C4-2B (cell line): ENCODE results near the gene UBN2.
"Not testable (repeated sequence)": the region's sequence is repeated elsewhere in the genome, so short reads cannot be mapped to it uniquely, and the experiment has no call there.

Experiments
- H3K27ac ChIP-seq: fragments of 450-650 bp; 2 replicates; pipeline ENCODE4 v1.5.1; 2017
- ZFX ChIP-seq: fragments of 450-650 bp; IDR thresholded peaks from 2 replicates; pipeline ENCODE4 v1.6.1; 2017
- TF ChIP-seq, protein P1 (sequence below): fragments of 450-650 bp; conservative IDR thresholded peaks from 2 replicates; pipeline ENCODE4 v1.5.1; 2017; ENCODE audit warnings: mild to moderate bottlenecking

UBN2 gene

GRCh38 chr7:139192014-139192706 is 38.9 kb upstream of the UBN2 start:
- no peak for TF ChIP-seq ZFX
- TF ChIP-seq, protein P1, sequence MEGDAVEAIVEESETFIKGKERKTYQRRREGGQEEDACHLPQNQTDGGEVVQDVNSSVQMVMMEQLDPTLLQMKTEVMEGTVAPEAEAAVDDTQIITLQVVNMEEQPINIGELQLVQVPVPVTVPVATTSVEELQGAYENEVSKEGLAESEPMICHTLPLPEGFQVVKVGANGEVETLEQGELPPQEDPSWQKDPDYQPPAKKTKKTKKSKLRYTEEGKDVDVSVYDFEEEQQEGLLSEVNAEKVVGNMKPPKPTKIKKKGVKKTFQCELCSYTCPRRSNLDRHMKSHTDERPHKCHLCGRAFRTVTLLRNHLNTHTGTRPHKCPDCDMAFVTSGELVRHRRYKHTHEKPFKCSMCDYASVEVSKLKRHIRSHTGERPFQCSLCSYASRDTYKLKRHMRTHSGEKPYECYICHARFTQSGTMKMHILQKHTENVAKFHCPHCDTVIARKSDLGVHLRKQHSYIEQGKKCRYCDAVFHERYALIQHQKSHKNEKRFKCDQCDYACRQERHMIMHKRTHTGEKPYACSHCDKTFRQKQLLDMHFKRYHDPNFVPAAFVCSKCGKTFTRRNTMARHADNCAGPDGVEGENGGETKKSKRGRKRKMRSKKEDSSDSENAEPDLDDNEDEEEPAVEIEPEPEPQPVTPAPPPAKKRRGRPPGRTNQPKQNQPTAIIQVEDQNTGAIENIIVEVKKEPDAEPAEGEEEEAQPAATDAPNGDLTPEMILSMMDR = no peak

GRCh38 chr7:139200382-139200781 is 30.7 kb upstream of the UBN2 start:
- TF ChIP-seq, protein P1 = no peak
- no peak for TF ChIP-seq ZFX
- no peak overlapping the region for H3K27ac ChIP-seq

More at GRCh38 chr7:139192014-139192706, 38.9 kb upstream of the UBN2 start:
- H3K27ac ChIP-seq = no peak overlapping the region

DNA sequence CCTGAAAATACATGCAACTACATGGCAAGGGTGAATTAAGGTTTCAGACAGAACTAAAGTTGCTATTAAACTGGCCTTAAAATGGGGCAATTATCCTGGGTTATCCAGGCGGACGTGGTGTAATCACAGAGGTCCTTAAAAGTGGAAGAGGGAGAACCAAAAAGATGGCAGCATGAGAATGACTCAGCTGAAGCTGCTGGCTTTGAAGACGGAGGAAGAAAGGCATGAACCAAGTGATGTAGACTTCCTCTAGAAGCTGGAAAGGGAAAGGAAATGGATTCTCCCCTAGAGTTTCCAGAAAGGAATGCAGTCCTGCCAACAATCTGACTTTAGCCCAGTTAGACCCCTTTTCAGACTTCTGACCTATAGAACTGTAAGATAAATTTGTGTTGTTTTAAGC is 27.0 kb upstream of the UBN2 start:
- TF ChIP-seq, protein P1 = no peak
- TF ChIP-seq ZFX = no peak
- H3K27ac ChIP-seq = no peak overlapping the region

- TF ChIP-seq, protein P1 = no peak
- TF ChIP-seq ZFX = no peak
- no peak overlapping the region for H3K27ac ChIP-seq
These were observed 25.2 kb upstream of the UBN2 start for GRCh38 chr7:139205843-139206242.

DNA sequence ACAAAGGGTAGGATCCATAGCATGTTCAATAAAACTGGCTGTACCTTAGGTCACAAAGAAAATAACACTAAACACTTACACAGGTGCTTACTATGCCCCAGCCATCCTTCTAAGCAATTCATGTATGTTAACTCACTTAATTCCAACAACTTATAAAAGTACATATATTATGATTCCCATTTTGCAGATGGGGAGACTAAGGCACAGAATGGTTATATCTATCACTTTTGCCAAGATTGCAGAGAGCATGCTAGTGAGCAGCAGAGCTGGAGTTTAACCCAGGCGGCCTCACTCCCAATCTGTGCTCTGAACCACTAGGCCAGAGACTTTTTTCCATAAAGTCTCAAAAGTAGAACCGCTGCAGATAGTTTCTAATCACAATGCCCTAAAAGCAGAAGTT is 18.9 kb upstream of the UBN2 start:
- TF ChIP-seq, protein P1 = no peak
- TF ChIP-seq ZFX = no peak
- H3K27ac ChIP-seq = no peak overlapping the region

DNA sequence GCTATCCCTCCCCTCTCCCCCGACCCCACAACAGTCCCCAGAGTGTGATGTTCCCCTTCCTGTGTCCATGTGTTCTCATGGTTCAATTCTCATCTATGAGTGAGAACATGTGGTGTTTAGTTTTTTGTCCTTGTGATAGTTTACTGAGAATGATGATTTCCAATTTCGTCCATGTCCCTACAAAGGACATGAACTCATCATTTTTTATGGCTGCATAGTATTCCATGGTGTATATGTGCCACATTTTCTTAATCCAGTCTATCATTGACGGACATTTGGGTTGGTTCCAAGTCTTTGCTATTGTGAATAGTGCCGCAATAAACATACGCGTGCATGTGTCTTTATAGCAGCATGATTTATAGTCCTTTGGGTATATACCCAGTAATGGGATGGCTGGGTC is 17.5 kb upstream of the UBN2 start:
- not testable (repeated sequence) for H3K27ac ChIP-seq

DNA sequence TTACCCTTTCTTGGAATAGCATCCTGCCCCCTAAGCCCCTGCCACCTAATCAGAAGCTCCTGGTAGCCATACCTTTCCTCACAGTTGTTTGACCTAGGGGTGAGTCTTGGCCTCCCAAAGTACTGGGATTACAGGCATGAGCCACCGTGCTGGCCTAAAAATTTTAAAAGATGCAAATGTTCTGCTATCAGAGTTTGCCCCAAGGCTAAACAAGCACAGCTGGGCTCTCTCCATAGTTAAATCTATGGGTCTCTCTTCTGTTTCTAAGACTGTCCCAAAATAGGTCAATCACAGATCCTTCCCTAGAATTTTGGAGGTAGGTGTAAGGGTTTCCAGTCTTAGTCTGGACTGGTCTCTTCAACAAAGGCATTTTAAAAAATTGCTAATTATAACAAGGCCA is 12.9 kb upstream of the UBN2 start:
- TF ChIP-seq, protein P1 = no peak
- TF ChIP-seq ZFX = no peak

DNA sequence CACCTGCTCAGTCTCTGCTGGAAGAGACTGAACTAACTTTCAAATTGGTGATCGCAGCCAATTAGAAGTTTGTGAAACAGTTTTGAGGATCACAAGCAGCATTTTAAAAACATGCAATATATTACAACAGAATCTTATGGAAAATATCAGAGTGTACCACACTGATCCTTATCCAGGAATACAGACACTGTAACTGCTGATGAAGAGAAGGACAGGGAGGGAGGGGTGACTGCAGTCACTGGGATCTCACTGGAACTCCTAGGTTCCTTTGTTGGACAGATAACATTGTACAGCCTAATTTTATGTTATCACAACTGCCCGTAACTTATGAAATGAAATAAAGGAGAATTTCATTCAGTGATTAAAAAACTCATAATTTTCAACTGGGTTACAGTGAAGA is 6.8 kb upstream of the UBN2 start:
- TF ChIP-seq ZFX = no peak
- TF ChIP-seq, protein P1 = no peak
- H3K27ac ChIP-seq = no peak overlapping the region

More for the DNA sequence above, 12.9 kb upstream of the UBN2 start:
- no peak overlapping the region for H3K27ac ChIP-seq

- not testable (repeated sequence) for H3K27ac ChIP-seq
These were observed 6.2 kb upstream of the UBN2 start for GRCh38 chr7:139224836-139225235.

GRCh38 chr7:139225286-139226157 is 5.5 kb upstream of the UBN2 start:
- not testable (repeated sequence) for H3K27ac ChIP-seq

GRCh38 chr7:139226158-139226515 is 4.9 kb upstream of the UBN2 start:
- H3K27ac ChIP-seq = not testable (repeated sequence)
